ENCODE results near the gene ENKUR.

Gene ENKUR

DNA sequence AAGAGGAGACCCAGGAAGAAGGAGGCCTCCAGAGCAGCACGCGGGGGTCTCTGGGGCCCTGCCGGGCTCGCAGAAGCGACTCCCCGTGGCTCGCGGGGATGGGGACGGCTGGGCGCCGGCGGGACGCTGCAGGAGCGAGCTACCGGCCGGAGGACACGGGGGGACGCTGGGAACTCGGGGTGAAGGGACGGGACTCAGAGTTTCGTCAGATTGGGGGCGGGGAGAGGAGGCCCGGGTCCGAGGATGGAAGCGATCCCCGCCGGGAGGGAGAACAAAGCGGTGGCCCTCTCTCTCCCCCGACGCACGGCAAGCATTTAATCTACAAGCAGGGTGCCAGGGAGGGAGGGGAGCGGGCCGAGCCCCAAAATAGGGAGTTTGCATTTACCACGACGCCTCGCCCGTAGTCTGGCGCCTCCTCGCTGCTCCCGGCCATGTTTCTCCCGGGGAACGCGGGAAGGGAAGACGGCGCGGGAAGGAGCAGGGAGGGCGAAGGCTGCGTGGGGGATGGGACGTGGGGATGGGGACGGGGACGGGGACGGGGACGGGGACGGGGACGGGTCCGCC, 63.7 kb downstream of the ENKUR start, which contains the start of gene PRTFDC1:
PRTFDC1 (minus strand) TSS at position 464 of the 564 bp plus-strand sequence; CDS start at position 433, 31 bp downstream.
- H3K4me3 Mint-ChIP-seq: peak within 1 kb of the TSS; percentile 76
- no peaks in the 10 kb centered on the region for H3K27me3 Mint-ChIP-seq
- H3K9me3 Mint-ChIP-seq: no peaks in the 10 kb centered on the region
- no peaks in the 10 kb centered on the region for H3K36me3 Mint-ChIP-seq (ENCODE audit: low read depth)
- peak within 1 kb of the TSS; percentile 86 for H3K27ac Mint-ChIP-seq
- H3K4me1 Mint-ChIP-seq (ENCODE audit: low read depth): peaks cover 29% of the 10 kb centered on the region

DNA sequence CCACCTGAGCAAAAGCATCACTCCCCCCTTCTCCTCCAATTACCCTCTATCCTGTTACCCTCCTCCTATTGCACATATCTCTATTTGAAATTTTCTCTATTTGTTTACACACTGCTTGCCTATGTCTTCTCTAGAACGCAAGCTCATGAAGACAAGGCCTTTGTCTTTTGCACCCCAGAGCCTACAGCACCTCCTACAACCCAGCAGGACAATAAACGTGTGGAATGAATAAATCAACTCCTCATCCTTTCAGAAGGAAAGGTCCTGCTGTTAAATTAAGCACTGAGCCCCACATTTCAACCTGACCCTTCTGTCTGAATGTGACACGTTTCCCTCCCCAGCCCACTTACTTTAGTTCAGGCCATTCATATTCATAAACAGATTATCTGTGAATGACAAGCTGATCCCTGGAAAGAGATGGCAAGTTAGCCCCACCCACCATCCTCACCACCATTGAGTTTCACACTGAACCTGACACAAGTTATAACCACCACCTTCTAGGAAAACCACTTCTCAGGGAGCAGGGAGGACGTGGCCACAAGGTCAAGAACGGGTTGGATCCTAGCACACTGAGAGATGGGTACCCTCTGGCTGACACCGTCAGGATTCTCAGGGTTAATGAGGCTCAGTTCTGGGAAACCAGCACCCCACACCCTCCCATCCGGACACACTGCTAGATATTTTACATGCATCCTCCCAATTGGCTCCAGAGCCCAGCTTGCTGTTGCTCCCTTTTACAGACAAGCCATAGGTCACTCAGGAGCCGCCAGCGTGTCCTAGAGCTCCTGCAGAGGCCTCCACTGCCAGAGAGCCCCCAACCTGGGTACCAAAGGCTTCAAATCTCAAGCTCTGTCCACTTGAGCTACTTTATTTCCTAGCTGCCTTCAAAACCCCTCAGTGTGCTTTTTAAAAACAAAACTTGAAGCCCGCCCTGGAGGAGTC, 64.5 kb downstream of the ENKUR start:
- H3K4me3 Mint-ChIP-seq: peak overlapping the region; percentile 61
- H3K9me3 Mint-ChIP-seq: no peaks in the 10 kb centered on the region
- H3K27ac Mint-ChIP-seq: peak overlapping the region; percentile 54
- peaks cover 30% of the 10 kb centered on the region for H3K4me1 Mint-ChIP-seq (ENCODE audit: low read depth)
- H3K27me3 Mint-ChIP-seq: no peaks in the 10 kb centered on the region
- no peaks in the 10 kb centered on the region for H3K36me3 Mint-ChIP-seq (ENCODE audit: low read depth)

DNA sequence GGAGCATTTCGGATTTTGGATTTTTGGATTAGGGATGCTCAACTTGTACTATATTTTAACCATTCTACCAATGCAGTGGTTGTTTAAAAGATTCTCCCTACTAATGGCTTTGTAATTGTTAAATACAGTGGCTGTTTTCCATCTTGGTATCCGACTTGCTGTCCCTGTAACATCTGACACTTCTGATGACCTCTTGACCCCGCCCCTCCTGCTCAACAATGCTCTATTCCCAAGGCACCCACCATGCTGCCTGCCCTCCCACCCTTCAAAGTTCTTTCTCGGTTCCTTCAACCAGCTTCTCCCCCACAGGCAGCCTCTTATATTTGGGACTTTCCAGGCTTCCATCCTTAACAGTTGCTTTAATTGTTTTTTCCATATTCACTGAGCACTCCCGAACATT, 65.5 kb downstream of the ENKUR start:
- H3K36me3 Mint-ChIP-seq (ENCODE audit: low read depth): no peaks in the 10 kb centered on the region
- no peak overlapping the region for H3K4me3 Mint-ChIP-seq
- peaks cover 30% of the 10 kb centered on the region for H3K4me1 Mint-ChIP-seq (ENCODE audit: low read depth)
- no peaks in the 10 kb centered on the region for H3K27me3 Mint-ChIP-seq
- no peak overlapping the region for H3K27ac Mint-ChIP-seq
- H3K9me3 Mint-ChIP-seq: no peaks in the 10 kb centered on the region

DNA sequence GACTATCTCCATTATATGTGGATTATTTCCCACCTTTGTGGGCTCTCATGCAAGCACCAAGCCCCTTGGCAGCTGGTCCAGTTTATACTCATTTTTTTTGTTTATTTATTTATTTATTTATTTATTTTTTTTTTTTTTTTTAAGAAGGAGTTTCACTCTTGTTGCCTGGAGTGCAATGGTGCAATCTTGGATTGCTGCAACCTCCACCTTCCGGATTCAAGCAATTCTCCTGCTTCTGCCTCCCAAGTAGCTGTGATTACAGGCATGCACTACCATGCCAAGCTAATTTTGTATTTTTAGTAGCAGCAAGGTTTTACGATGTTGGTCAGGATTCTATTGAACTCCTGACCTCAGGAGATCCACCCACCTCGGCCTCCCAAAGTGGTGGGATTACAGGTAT, 66.3 kb downstream of the ENKUR start:
- Mint-ChIP-seq H3K4me3 (no peak overlapping the region), H3K4me1 (ENCODE audit: low read depth) (peaks cover 30% of the 10 kb centered on the region), H3K36me3 (ENCODE audit: low read depth) (no peaks in the 10 kb centered on the region), H3K27ac (no peak overlapping the region), H3K27me3 (no peaks in the 10 kb centered on the region), H3K9me3 (no peaks in the 10 kb centered on the region)

DNA sequence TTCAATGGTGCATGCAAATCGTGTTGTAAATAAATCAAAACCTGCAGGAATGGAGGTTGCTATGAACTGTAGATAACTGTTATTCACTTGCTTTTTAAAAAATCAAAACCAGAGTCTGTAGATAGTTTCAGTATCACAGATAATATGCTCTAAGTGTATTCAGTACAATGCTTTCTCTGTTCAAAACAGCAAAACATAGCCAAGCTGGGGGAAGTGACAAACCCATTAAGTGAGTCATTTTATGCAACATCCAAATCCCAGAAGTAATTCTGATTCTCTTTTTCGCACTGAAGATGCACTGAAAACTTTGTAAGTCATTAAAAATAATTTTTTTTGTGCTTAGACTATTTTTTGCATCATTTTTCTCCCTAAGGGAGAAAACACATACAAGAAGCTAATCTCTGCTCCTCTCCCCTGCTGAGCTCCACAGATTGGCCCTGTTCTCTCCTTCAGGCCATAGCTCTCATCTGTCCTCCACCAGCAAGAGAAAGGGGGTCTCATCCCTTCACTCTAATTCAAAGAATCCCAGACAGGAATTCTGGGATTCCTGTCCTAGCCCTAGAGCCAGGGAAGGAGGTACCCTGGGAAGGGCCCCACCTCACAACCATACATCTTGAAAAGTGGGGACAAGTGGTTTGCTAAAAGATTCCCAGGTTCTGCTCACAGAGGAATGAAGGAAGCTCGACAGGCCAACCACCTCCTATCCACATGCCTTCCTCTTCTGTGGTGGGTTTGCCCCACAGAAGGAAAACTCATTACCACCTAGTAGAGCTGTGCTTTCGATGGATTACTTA, 68.5 kb downstream of the ENKUR start:
- peaks cover 21% of the 10 kb centered on the region for H3K4me1 Mint-ChIP-seq (ENCODE audit: low read depth)
- H3K27ac Mint-ChIP-seq: no peak overlapping the region
- no peak overlapping the region for H3K4me3 Mint-ChIP-seq
- H3K9me3 Mint-ChIP-seq: no peaks in the 10 kb centered on the region
- H3K27me3 Mint-ChIP-seq: no peaks in the 10 kb centered on the region
- no peaks in the 10 kb centered on the region for H3K36me3 Mint-ChIP-seq (ENCODE audit: low read depth)

DNA sequence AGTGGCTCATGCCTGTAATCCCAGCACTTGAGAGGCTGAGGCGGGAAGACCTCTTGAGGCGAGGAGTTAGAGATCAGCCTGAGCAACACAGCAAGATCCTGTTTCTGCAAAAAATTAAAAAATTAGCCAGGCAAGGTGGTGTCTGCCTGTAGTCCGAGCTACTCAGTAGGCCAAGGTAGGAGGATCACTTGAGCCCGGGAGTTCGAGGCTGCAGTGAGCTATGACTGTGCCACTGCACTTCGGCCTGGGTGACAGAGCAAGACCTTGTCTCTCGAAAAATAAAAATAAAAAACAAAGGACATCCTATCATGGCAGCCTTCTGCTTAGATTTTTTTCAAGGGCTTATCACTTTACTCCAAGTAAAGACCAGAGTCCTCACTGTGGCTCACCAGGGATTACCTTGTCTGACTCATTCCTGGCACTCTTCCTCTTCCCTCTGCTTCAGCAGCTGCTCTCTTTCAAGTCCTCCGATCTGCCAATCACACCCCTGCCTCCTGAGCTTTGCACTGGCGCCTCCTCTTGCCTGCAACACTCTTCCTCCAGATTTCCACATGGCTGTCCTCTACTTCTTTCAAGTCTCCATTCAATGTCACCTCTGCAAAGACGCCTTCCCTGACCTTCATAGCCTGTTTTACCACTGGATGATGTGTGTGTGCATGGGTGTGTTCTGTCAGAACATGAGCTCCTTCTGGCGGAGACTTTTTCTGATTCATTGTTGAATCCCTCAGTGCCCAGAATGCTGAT, 71.3 kb downstream of the ENKUR start:
- Mint-ChIP-seq H3K9me3 (no peaks in the 10 kb centered on the region), H3K36me3 (ENCODE audit: low read depth) (no peaks in the 10 kb centered on the region), H3K4me3 (no peak overlapping the region), H3K4me1 (ENCODE audit: low read depth) (peaks cover 9% of the 10 kb centered on the region), H3K27ac (no peak overlapping the region), H3K27me3 (no peaks in the 10 kb centered on the region)

DNA sequence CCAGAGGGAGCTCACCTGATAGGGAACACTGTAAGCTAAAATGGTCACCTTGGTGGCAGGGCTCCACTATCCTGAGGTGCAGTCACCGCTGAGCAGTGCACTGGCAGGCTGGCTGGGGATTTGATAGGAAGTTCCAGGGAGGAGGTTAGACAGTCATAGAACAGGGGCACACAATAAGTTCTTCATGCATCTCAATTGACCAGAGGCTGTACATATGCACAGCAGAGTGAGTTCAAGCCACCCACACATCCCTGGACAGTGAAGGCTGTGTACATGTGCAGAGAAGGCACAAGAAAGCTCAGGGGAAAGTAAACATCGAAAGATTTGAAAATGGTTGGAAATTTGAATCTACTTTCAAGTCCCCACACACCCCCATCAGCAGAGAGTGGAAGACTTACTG, 77.4 kb downstream of the ENKUR start:
- Mint-ChIP-seq H3K27ac (no peak overlapping the region), H3K36me3 (ENCODE audit: low read depth) (no peaks in the 10 kb centered on the region), H3K4me1 (ENCODE audit: low read depth) (peaks cover 4% of the 10 kb centered on the region), H3K4me3 (no peak overlapping the region), H3K9me3 (peaks cover 5% of the 10 kb centered on the region), H3K27me3 (no peaks in the 10 kb centered on the region)

DNA sequence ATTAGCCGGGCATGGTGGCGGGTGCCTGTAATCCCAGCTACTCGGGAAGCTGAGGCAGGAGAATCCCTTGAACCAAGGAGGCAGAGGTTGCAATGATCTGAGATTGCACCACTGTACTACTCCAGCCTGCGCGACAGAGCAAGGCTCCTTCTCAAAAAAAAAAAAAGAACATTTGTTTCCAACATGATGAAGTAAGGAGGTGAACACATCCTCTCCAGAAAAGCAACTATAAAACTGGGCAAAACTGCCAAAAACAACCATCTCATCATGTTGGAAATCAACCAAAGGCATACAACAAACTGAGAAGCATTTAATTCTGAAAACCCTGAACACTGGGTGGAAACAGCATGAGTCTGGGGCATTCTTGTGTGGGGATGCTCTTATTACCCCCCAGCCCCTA, 77.9 kb downstream of the ENKUR start:
- peaks cover 4% of the 10 kb centered on the region for H3K4me1 Mint-ChIP-seq (ENCODE audit: low read depth)
- no peaks in the 10 kb centered on the region for H3K27me3 Mint-ChIP-seq
- peaks cover 5% of the 10 kb centered on the region for H3K9me3 Mint-ChIP-seq
- H3K36me3 Mint-ChIP-seq (ENCODE audit: low read depth): no peaks in the 10 kb centered on the region
- no peak overlapping the region for H3K4me3 Mint-ChIP-seq
- H3K27ac Mint-ChIP-seq: no peak overlapping the region

DNA sequence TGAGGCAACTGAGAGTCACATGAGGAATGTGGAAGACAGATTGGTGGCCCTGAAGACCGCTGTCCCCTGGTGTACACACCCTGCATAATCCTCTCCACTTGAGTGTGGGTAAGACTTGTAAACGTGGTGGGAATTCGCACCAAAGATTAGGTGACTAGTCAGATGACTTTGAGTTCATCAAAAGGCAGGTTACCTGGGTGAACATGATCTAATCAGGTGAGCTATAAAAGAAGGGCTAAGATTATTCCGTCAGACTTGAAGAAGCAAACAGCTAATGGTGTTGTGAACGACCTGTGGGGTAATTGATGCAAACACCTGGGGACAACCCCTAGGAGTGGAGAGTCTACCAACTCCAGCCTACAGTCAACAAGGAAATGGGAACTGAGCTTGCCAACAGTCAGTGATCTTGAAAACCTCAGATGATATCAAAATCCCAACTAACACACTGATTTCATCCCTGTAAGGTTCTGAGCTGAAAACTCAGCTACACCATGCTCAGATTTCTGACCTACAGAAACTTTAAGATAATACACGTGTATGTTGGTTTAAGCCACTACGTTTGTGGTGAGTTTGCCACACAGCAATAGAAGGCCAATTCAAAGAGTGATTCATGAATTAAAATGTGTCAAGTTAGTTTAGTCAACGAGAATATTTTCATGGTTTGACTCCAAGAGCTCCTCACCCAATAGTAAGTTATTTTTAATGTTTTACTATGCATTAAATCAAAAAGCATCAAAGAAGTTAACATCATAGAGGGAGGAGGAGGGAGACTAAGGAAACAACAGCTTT, 80.3 kb downstream of the ENKUR start:
- Mint-ChIP-seq H3K4me3 (no peak overlapping the region), H3K9me3 (peaks cover 5% of the 10 kb centered on the region), H3K4me1 (ENCODE audit: low read depth) (peaks cover 4% of the 10 kb centered on the region), H3K36me3 (ENCODE audit: low read depth) (no peaks in the 10 kb centered on the region), H3K27me3 (no peaks in the 10 kb centered on the region), H3K27ac (no peak overlapping the region)

All from stimulated activated naive CD8-positive, alpha-beta T cell treated with anti-CD3 and anti-CD28 coated beads, Interleukin-15, Interleukin-2, amounts not matched to agents 100 ng/mL and 50 ng/mL, for 24 hours (primary cell).